Neural progenitor cell (in vitro differentiated cells): Measurements from ENCODE around the gene DNER. TPM values are rescaled to one million over a fixed set of nuclear protein-coding genes. Genes with fewer than 3 reads are reported as not detected.

Experiments
- DNase-seq: peaks from one replicate; pipeline ENCODE4 v3.0.0-alpha.2; 2016; ENCODE audit warnings: low spot score
- H2AFZ ChIP-seq: fragments of 200-600 bp; sonication (generic); replicated peaks from 2 replicates; pipeline ENCODE4 v1.6.1; 2016; ENCODE audit warnings: antibody characterized with exemption
- H3F3A ChIP-seq: fragments of 200-600 bp; sonication (generic); 2 replicates; pipeline ENCODE4 v1.6.1; 2016; ENCODE audit warnings: antibody characterized with exemption, low read depth
- H3K27ac ChIP-seq: fragments of 200-600 bp; sonication (generic); 2 replicates; pipeline ENCODE4 v1.5.1; 2016; ENCODE audit warnings: mild to moderate bottlenecking
- H3K27me3 ChIP-seq: fragments of 200-600 bp; sonication (generic); 2 replicates; pipeline ENCODE4 v1.6.1; 2016; ENCODE audit warnings: mild to moderate bottlenecking, moderate library complexity
- H3K36me3 ChIP-seq: fragments of 200-600 bp; sonication (generic); 2 replicates; pipeline ENCODE4 v1.5.1; 2016
- H3K4me1 ChIP-seq: fragments of 200-600 bp; sonication (generic); 2 replicates; pipeline ENCODE4 v1.6.1; 2016; ENCODE audit warnings: mixed run types
- H3K4me2 ChIP-seq: fragments of 200-600 bp; sonication (generic); 2 replicates; pipeline ENCODE4 v1.6.1; 2016
- H3K4me3 ChIP-seq: fragments of 200-600 bp; sonication (generic); 2 replicates; pipeline ENCODE4 v1.5.1; 2016
- H3K79me2 ChIP-seq: fragments of 200-600 bp; sonication (generic); 2 replicates; pipeline ENCODE4 v1.6.1; 2016; ENCODE audit warnings: low read depth
- H3K9ac ChIP-seq: fragments of 200-600 bp; sonication (generic); 2 replicates; pipeline ENCODE4 v1.6.1; 2016
- H3K9me3 ChIP-seq: fragments of 200-600 bp; sonication (generic); 2 replicates; pipeline ENCODE4 v1.5.1; 2016; ENCODE audit warnings: low read depth
- H4K20me1 ChIP-seq: fragments of 200-600 bp; sonication (generic); 2 replicates; pipeline ENCODE4 v1.6.1; 2016; ENCODE audit warnings: low read depth
- H3K27ac Mint-ChIP-seq: 3 replicates; pipeline ENCODE4 v1.8.0; 2021; ENCODE audit warnings: mixed read lengths
- H3K27me3 Mint-ChIP-seq: 2 replicates; pipeline ENCODE4 v1.8.0; 2022; ENCODE audit warnings: low read depth, mild to moderate bottlenecking, inconsistent platforms, moderate library complexity, mixed read lengths; ENCODE audit not compliant: insufficient read depth
- H3K36me3 Mint-ChIP-seq: 3 replicates; pipeline ENCODE4 v1.8.0; 2021; ENCODE audit warnings: mixed read lengths
- H3K4me1 Mint-ChIP-seq: 3 replicates; pipeline ENCODE4 v1.8.0; 2021; ENCODE audit warnings: mixed read lengths
- H3K4me3 Mint-ChIP-seq: 3 replicates; pipeline ENCODE4 v1.8.0; 2021; ENCODE audit warnings: mild to moderate bottlenecking, moderate library complexity, mixed read lengths
- H3K9me3 Mint-ChIP-seq: 3 replicates; pipeline ENCODE4 v1.8.0; 2020; ENCODE audit warnings: mixed read lengths
- EZH2 ChIP-seq: fragments of 200-600 bp; sonication (generic); IDR thresholded peaks from 2 replicates; pipeline ENCODE4 v1.6.1; 2017; ENCODE audit warnings: antibody characterized with exemption, mild to moderate bottlenecking, moderate library complexity
- EZH2phosphoT487 ChIP-seq: fragments of 200-600 bp; sonication (generic); IDR thresholded peaks from 2 replicates; pipeline ENCODE4 v1.6.1; 2017; ENCODE audit warnings: antibody characterized with exemption
- total RNA-seq: library from RNA; depleted of rRNA; stranded (reverse); fragments of >200 nt; gene quantifications from 2 replicates; pipeline ENCODE4 v1.2.3, GENCODE V29; 2015; ENCODE audit warnings: low replicate concordance
- TF ChIP-seq, protein P1 (sequence below): fragments of 200-600 bp; sonication (generic); IDR thresholded peaks from 2 replicates; pipeline ENCODE4 v1.5.1; 2017; ENCODE audit warnings: antibody characterized with exemption, mild to moderate bottlenecking

DNER gene
- total RNA-seq, 1 donor from 2014 or later, result 0.97 TPM

DNA sequence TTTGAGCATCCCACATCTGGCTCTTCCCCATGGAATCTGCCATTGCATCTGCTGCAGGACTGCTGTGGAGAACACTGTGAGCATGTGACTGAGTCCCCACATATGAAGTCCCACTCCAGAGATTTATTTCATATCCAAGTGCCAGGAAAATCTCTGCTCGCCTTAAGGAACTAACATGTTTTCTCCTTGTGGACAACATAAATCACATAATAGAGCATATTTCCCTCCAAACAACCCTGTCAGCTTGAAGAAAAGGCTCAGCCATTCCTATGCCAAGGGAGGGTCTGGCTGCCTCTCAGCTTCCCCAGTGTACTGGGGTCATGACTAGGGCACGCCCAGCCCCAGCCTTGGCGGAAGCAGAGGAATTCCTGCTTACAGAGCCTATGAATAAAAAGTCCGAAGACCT lies 193.7 kb downstream of the DNER start:
- H3K27me3 ChIP-seq, result no peaks in the 10 kb centered on the region
- no peak for DNase-seq
- H3K4me2 ChIP-seq, result no peak overlapping the region
- H3K4me1 ChIP-seq, result no peaks in the 10 kb centered on the region
- no peaks in the 10 kb centered on the region for H3F3A ChIP-seq
- peaks cover 6% of the 10 kb centered on the region for H3K4me1 Mint-ChIP-seq
- H2AFZ ChIP-seq, result no peak overlapping the region
- no peaks in the 10 kb centered on the region for H3K79me2 ChIP-seq
- no peak for TF ChIP-seq EZH2phosphoT487
- TF ChIP-seq, protein P1, sequence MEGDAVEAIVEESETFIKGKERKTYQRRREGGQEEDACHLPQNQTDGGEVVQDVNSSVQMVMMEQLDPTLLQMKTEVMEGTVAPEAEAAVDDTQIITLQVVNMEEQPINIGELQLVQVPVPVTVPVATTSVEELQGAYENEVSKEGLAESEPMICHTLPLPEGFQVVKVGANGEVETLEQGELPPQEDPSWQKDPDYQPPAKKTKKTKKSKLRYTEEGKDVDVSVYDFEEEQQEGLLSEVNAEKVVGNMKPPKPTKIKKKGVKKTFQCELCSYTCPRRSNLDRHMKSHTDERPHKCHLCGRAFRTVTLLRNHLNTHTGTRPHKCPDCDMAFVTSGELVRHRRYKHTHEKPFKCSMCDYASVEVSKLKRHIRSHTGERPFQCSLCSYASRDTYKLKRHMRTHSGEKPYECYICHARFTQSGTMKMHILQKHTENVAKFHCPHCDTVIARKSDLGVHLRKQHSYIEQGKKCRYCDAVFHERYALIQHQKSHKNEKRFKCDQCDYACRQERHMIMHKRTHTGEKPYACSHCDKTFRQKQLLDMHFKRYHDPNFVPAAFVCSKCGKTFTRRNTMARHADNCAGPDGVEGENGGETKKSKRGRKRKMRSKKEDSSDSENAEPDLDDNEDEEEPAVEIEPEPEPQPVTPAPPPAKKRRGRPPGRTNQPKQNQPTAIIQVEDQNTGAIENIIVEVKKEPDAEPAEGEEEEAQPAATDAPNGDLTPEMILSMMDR, result no peak
- TF ChIP-seq EZH2, result no peak
- H3K4me3 Mint-ChIP-seq, result no peak overlapping the region
- no peaks in the 10 kb centered on the region for H3K36me3 Mint-ChIP-seq
- H3K9me3 ChIP-seq, result no peaks in the 10 kb centered on the region
- H3K9ac ChIP-seq, result no peak overlapping the region
- no peaks in the 10 kb centered on the region for H3K36me3 ChIP-seq
- H3K27me3 Mint-ChIP-seq, result peaks cover 2% of the 10 kb centered on the region
- no peaks in the 10 kb centered on the region for H3K9me3 Mint-ChIP-seq
- H3K27ac ChIP-seq, result no peak overlapping the region
- H4K20me1 ChIP-seq, result no peaks in the 10 kb centered on the region
- no peak overlapping the region for H3K4me3 ChIP-seq
- H3K27ac Mint-ChIP-seq, result no peak overlapping the region

- Histone ChIP-seq H3K9ac (no peak overlapping the region), H3K36me3 (no peaks in the 10 kb centered on the region), H4K20me1 (no peaks in the 10 kb centered on the region), H3F3A (no peaks in the 10 kb centered on the region), H3K9me3 (no peaks in the 10 kb centered on the region), H3K79me2 (no peaks in the 10 kb centered on the region), H3K27me3 (no peaks in the 10 kb centered on the region), H3K4me2 (no peak overlapping the region), H3K27ac (no peak overlapping the region), H3K4me1 (no peaks in the 10 kb centered on the region), H3K4me3 (no peak overlapping the region), H2AFZ (no peak overlapping the region)
- no peaks in the 10 kb centered on the region for H3K9me3 Mint-ChIP-seq
- peaks cover under 1% of the 10 kb centered on the region for H3K27me3 Mint-ChIP-seq
- peaks cover 6% of the 10 kb centered on the region for H3K4me1 Mint-ChIP-seq
- TF ChIP-seq EZH2 (no peak), EZH2phosphoT487 (no peak)
- TF ChIP-seq, protein P1, result no peak
- no peak overlapping the region for H3K27ac Mint-ChIP-seq
- no peak for DNase-seq
- H3K36me3 Mint-ChIP-seq, result no peaks in the 10 kb centered on the region
- no peak overlapping the region for H3K4me3 Mint-ChIP-seq
These were observed 194.5 kb downstream of the DNER start for GRCh38 chr2:229519655-229520430.

DNA sequence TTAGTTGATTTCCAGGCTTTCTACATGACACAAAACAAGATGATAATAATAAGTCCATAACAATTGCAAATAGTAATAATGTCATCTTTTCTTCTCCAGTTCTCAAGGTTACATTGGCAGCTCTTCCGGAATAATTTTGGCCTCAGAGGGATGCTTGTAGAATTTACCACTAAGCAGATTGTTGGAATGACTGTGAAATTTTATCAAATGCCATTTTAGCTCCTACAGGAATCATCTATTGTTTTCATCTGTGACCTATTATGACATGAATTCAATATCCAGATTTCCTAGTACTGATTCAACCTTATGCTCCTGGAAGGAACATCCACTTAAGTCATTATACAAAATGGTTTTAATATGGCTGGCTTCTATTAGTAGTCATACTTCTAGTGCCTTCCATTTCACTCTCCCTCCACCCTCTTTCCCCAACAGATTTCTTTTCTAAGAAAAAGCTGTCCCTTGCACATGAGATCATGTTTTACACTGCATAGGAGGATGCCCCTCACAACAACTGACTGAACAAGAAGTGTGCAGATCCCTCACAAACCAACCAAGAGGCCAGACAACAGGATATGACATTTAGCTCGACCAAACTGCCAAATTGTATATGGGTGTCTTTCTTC lies 200.0 kb downstream of the DNER start:
- Histone ChIP-seq H3K27me3 (no peaks in the 10 kb centered on the region), H2AFZ (no peak overlapping the region), H3K9me3 (no peaks in the 10 kb centered on the region), H3K4me3 (no peak overlapping the region), H3K27ac (no peak overlapping the region), H3K4me1 (no peaks in the 10 kb centered on the region), H3K9ac (no peak overlapping the region), H3K4me2 (no peak overlapping the region), H4K20me1 (no peaks in the 10 kb centered on the region), H3K79me2 (no peaks in the 10 kb centered on the region), H3F3A (no peaks in the 10 kb centered on the region), H3K36me3 (no peaks in the 10 kb centered on the region)
- no peaks in the 10 kb centered on the region for H3K36me3 Mint-ChIP-seq
- TF ChIP-seq, protein P1, result no peak
- TF ChIP-seq EZH2phosphoT487 (no peak), EZH2 (no peak)
- no peak overlapping the region for H3K27ac Mint-ChIP-seq
- no peaks in the 10 kb centered on the region for H3K9me3 Mint-ChIP-seq
- no peak overlapping the region for H3K4me3 Mint-ChIP-seq
- H3K27me3 Mint-ChIP-seq, result peaks cover 2% of the 10 kb centered on the region
- DNase-seq, result no peak
- H3K4me1 Mint-ChIP-seq, result peaks cover under 1% of the 10 kb centered on the region
